Measurements from ENCODE around the gene COMMD4. TPM values are rescaled to one million over a fixed set of nuclear protein-coding genes. Genes with fewer than 3 reads are reported as not detected.
"Not testable (repeated sequence)": the region's sequence is repeated elsewhere in the genome, so short reads cannot be mapped to it uniquely, and the experiment has no call there.

The COMMD4 gene
- polyA plus RNA-seq, 1 of the 3 experiments (the other 2 are of a cell fraction) = 223 TPM

GRCh38 chr15:75380773-75381172 lies 44.9 kb downstream of the COMMD4 start:
- Histone ChIP-seq H3K4me2 (no peak overlapping the region), H3F3A (replicated peaks; ENCODE audit: insufficient read depth) (peaks cover 7% of the 10 kb centered on the region), H3K79me2 (ENCODE audit: insufficient read depth) (peaks cover 6% of the 10 kb centered on the region; the same call in 1 of the 2 replicates), H3K9me2 (no peaks in the 10 kb centered on the region), H2AFZ (ENCODE audit: low read depth) (no peak overlapping the region), H3K4me1 (ENCODE audit: control insufficient read depth in 1 of 2, insufficient read depth in 2 of 2, low read depth in 1 of 2, low read length in 1 of 2) (no peaks in the 10 kb centered on the region), H3K9ac (no peak overlapping the region), H3K9me3 (no peaks in the 10 kb centered on the region), H3K36me3 (replicated peaks in 1 of 2; ENCODE audit: control insufficient read depth in 1 of 2, insufficient read depth in 2 of 2, low read length in 1 of 2) (peaks cover 53 to 91% of the 10 kb centered on the region in 2 experiments), H3K27ac (ENCODE audit: low read depth in 2 of 2, low read length in 1 of 2) (no peak overlapping the region), H4K20me1 (ENCODE audit: insufficient read depth) (no peaks in the 10 kb centered on the region), H3K27me3 (ENCODE audit: insufficient read depth) (no peaks in the 10 kb centered on the region), H3K4me3 (ENCODE audit: low read depth in 2 of 2, low read length in 1 of 2) (no peak overlapping the region)
- TF ChIP-seq ELF1 (IDR thresholded peaks at IDR 0.05) (no peak), TCF12 (IDR thresholded peaks at IDR 0.05) (no peak), NFIC (IDR thresholded peaks at IDR 0.05; ENCODE audit: borderline replicate concordance) (no peak), YY1 (IDR thresholded peaks at IDR 0.05; ENCODE audit: low read depth) (no peak), FOXJ3 (CRISPR knock-in tag; IDR thresholded peaks at IDR 0.05) (no peak), EZH2phosphoT487 (IDR thresholded peaks at IDR 0.05; ENCODE audit: borderline replicate concordance, low read depth) (no peak), RXRA (IDR thresholded peaks at IDR 0.05; ENCODE audit: borderline replicate concordance, low read depth) (no peak), POLR2AphosphoS5 (IDR thresholded peaks at IDR 0.05; ENCODE audit: low read depth, low read length) (no peak), NRF1 (IDR thresholded peaks at IDR 0.05; ENCODE audit: low read depth, low read length) (no peak), FOXM1 (IDR thresholded peaks at IDR 0.05; ENCODE audit: low read depth) (no peak), JUND (IDR thresholded peaks at IDR 0.05) (no peak)
- POLR2A ChIA-PET = no interaction called here
- WGBS (ENCODE audit: low lambda C conversion rate) = 80% methylated on average over 4 of the region's 4 CpGs
- CTCF ChIA-PET = interaction anchor here (1.5 to 2.2 kb wide), 3 partner anchors 10 to 16 kb away, joined by 3 to 9 read pairs (median 4); partner anchors contain the start of gene MAN2C1
- no peak for DNase-seq

DNA sequence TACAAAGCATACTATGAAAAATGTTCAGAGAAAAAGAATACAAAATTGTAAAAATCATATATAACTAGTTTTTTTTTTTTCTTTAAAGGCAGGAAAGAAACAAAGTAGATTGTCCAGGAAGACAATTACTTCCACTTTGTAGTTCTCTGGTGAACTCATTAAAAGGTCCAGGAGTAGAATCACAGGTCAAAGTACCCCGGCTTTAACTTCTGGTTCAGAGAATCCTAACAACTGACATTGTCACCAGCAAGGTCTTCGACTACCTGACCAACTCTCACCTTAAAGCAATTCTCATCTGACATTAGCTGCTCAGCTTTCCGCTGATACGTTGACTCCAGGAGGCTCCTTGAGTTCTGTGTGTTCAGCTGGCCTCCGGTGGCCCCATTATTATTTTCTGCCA lies 48.1 kb downstream of the COMMD4 start:
- H2AFZ ChIP-seq (ENCODE audit: low read depth); H3K4me2 ChIP-seq; CTCF ChIA-PET; H3F3A ChIP-seq (replicated peaks; ENCODE audit: insufficient read depth); H3K9ac ChIP-seq; H3K27me3 ChIP-seq (ENCODE audit: insufficient read depth); H3K27ac ChIP-seq (ENCODE audit: low read depth in 2 of 2, low read length in 1 of 2); H3K4me3 ChIP-seq (ENCODE audit: low read depth in 2 of 2, low read length in 1 of 2); H4K20me1 ChIP-seq (ENCODE audit: insufficient read depth); H3K9me3 ChIP-seq; H3K4me1 ChIP-seq (ENCODE audit: control insufficient read depth in 1 of 2, insufficient read depth in 2 of 2, low read depth in 1 of 2, low read length in 1 of 2); DNase-seq; H3K9me2 ChIP-seq; H3K79me2 ChIP-seq (ENCODE audit: insufficient read depth): not testable (repeated sequence)
- POLR2A ChIA-PET = interaction anchor here (1.4 kb wide), 1 partner anchor 15 kb away, joined by 3 read pairs; the partner anchor contains the start of gene MAN2C1
- H3K36me3 ChIP-seq (replicated peaks in 1 of 2; ENCODE audit: control insufficient read depth in 1 of 2, insufficient read depth in 2 of 2, low read length in 1 of 2) = peaks cover 55 to 86% of the 10 kb centered on the region in 2 experiments
- WGBS (ENCODE audit: low lambda C conversion rate) = 97% methylated on average over 5 of the region's 5 CpGs

Small RNA genes within 50 kb of the gene (small RNA-seq; reads per million reads assigned to genes)
- gene RN7SL327P = 0 reads per million in 7 experiments

Other genes starting within 250 kb of the COMMD4 start
- gene C15orf39, start 134.2 kb upstream of the COMMD4 start, polyA plus RNA-seq (2012; rRNA removed) = 1.6 and 2.5 TPM in 2 replicates
- gene GOLGA6C, start 77.7 kb upstream of the COMMD4 start, polyA plus RNA-seq (2012; rRNA removed) = not detected in 2 replicates
- gene GOLGA6D, start 53.2 kb upstream of the COMMD4 start, polyA plus RNA-seq (2012; rRNA removed) = 0.02 TPM in 1 of 2 replicates, not detected in the other
- 11.4 and 12.0 TPM in 2 replicates for gene NEIL1, start 11.0 kb downstream of the COMMD4 start, polyA plus RNA-seq (2012; rRNA removed)
- gene MAN2C1, start 32.5 kb downstream of the COMMD4 start, polyA plus RNA-seq (2012; rRNA removed) = 132 and 169 TPM in 2 replicates
- gene SIN3A, start 115.6 kb downstream of the COMMD4 start, polyA plus RNA-seq (2012; rRNA removed) = 32.2 and 38.3 TPM in 2 replicates
- gene PTPN9, start 243.3 kb downstream of the COMMD4 start, polyA plus RNA-seq (2012; rRNA removed) = 25.9 and 41.1 TPM in 2 replicates

Measured in SK-N-SH (cell line).